GM12892 (cell line): ENCODE measurements around the gene CD14.

ENCODE experiments used
- POLR2A ChIP-seq: IDR thresholded peaks from 2 replicates; pipeline ENCODE4 v1.6.1; 2011; ENCODE audit warnings: low read depth, low read length, control low read depth
- POLR2AphosphoS5 ChIP-seq: IDR thresholded peaks from 2 replicates; pipeline ENCODE4 v1.6.1; 2011; ENCODE audit warnings: low read depth, low read length, control low read depth
- TAF1 ChIP-seq: IDR thresholded peaks from 2 replicates; pipeline ENCODE4 v1.6.1; 2011; ENCODE audit warnings: low read depth, mild to moderate bottlenecking, control low read depth, low read length, borderline replicate concordance

- TF ChIP-seq POLR2A: 0 out of 2 replicates have a peak, but pooled peaks have one; percentile 35
- TF ChIP-seq TAF1: no peak
- no peak for TF ChIP-seq POLR2AphosphoS5
Measured at GRCh38 chr5:140672455-140673186, 39.6 kb upstream of the CD14 start.
